GM23338 (cell line): ENCODE results near the gene URM1.

Experiments
- CREB1 ChIP-seq: fragments of 250-450 bp; sonication (Bioruptor Pico); IDR thresholded peaks from 2 replicates; pipeline ENCODE4 v1.5.0; 2020; ENCODE audit warnings: low read depth, mild to moderate bottlenecking, moderate library complexity
- CTCF ChIP-seq, 2 experiments: fragments of 200-600 bp in 1 of 2; sonication (generic) in 1 of 2; conservative IDR thresholded peaks; 2 replicates each; pipeline versions ENCODE4 v1.5.1 to v1.6.1; 2016 to 2017; ENCODE audit warnings: antibody characterized with exemption in 2 of 2, low read depth in 2 of 2, mild to moderate bottlenecking in 2 of 2, moderate library complexity in 1 of 2
- EZH2 ChIP-seq: fragments of 200-600 bp; sonication (generic); IDR thresholded peaks from one replicate; pipeline ENCODE4 v1.8.0; 2017; ENCODE audit warnings: antibody characterized with exemption, mild to moderate bottlenecking, low read depth; ENCODE audit not compliant: unreplicated experiment
- EZH2phosphoT487 ChIP-seq: fragments of 200-600 bp; sonication (generic); IDR thresholded peaks from one replicate; pipeline ENCODE4 v1.8.1; 2018; ENCODE audit warnings: antibody characterized with exemption; ENCODE audit not compliant: unreplicated experiment
- JUNB ChIP-seq: IDR thresholded peaks from one replicate; pipeline ENCODE4 v1.6.1; 2016; ENCODE audit warnings: antibody characterized with exemption; ENCODE audit not compliant: unreplicated experiment
- POLR2AphosphoS5 ChIP-seq: IDR thresholded peaks from 2 replicates; pipeline ENCODE4 v1.6.1; 2016; ENCODE audit warnings: antibody characterized with exemption, low read depth
- REST ChIP-seq: IDR thresholded peaks from one replicate; pipeline ENCODE4 v1.6.1; 2018; ENCODE audit warnings: antibody characterized with exemption; ENCODE audit not compliant: unreplicated experiment
- STAT1 ChIP-seq: IDR thresholded peaks from one replicate; pipeline ENCODE4 v1.6.1; 2016; ENCODE audit warnings: antibody characterized with exemption; ENCODE audit not compliant: unreplicated experiment
- ZNF331 ChIP-seq: fragments of 250-450 bp; sonication (Bioruptor Pico); IDR thresholded peaks from 2 replicates; pipeline ENCODE4 v1.5.0; 2020; ENCODE audit warnings: low read depth, mild to moderate bottlenecking, moderate library complexity
- TF ChIP-seq, protein P1 (sequence below): IDR thresholded peaks from 2 replicates; pipeline ENCODE4 v1.6.1; 2016; ENCODE audit warnings: antibody characterized with exemption

DNA sequence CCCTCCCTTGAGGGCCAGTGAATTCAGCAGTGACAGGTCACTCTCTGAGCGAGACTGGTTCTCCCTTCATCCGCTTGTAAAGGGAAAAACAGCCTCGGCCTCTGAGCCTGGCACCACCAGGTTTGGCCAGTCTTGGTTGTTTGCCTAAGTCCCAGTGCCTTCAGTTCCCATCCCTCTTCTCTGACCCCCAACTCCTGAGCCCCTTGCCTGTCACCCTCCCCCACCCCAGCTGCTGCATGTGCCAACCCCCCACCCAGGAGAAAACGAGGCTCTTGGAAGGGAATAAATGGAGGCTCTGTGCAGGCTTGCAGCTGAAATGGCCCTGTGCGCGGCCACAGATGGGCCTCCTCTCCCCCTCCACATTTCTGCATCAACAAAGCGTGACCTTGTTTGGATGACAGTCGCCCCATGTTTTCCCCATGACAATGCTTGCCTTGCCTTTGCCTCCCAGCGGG lies 3.1 kb downstream of the URM1 start:
- no peak for TF ChIP-seq CTCF (conservative IDR thresholded peaks at IDR 0.05; ENCODE audit: low read depth in 2 of 2)
- TF ChIP-seq EZH2 = no peak
- TF ChIP-seq REST = no peak
- no peak for TF ChIP-seq ZNF331 (CRISPR knock-in tag)
- TF ChIP-seq POLR2AphosphoS5 = no peak
- TF ChIP-seq JUNB = no peak
- no peak for TF ChIP-seq CREB1
- no peak for TF ChIP-seq EZH2phosphoT487
- TF ChIP-seq, protein P1, sequence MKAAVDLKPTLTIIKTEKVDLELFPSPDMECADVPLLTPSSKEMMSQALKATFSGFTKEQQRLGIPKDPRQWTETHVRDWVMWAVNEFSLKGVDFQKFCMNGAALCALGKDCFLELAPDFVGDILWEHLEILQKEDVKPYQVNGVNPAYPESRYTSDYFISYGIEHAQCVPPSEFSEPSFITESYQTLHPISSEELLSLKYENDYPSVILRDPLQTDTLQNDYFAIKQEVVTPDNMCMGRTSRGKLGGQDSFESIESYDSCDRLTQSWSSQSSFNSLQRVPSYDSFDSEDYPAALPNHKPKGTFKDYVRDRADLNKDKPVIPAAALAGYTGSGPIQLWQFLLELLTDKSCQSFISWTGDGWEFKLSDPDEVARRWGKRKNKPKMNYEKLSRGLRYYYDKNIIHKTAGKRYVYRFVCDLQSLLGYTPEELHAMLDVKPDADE = no peak
- no peak for TF ChIP-seq STAT1
